Activated CD8-positive, alpha-beta memory T cell treated with anti-CD3 and anti-CD28 coated beads, Interleukin-2, amount 50 U/mL, for 48 hours (primary cell): Measurements from ENCODE around the gene CREG1.
"Not testable (repeated sequence)": the region's sequence is repeated elsewhere in the genome, so short reads cannot be mapped to it uniquely, and the experiment has no call there.

Experiments
- DNase-seq: peaks from one replicate; pipeline ENCODE4 v3.0.0-alpha.2; 2020

The CREG1 gene

GRCh38 chr1:167563579-167564246 lies 10.2 kb upstream of the CREG1 start:
- DNase-seq: no peak

DNA sequence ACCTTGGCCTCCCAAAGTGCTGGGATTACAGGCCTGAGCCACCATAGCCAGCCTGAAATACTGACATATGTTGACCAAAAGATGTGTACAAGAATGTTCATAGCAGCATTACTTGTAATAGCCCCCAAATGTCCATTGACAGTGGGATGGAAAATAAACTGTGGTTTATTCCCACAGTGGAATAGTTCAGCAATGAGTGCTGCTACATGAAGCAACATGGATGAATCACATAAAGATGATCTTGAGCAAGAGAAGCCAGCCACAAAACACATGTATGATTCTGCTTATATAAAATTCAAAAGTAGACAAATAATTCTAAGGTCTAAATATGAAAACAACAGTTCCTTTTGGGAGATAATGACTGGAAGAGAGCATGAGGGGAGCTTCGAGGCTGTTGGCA lies 9.1 kb upstream of the CREG1 start:
- DNase-seq: no peak

- no peak for DNase-seq
Measured at GRCh38 chr1:167561753-167562152, 8.2 kb upstream of the CREG1 start.

- DNase-seq: peak; percentile 78
Measured at GRCh38 chr1:167555971-167556714, 2.6 kb upstream of the CREG1 start.

DNA sequence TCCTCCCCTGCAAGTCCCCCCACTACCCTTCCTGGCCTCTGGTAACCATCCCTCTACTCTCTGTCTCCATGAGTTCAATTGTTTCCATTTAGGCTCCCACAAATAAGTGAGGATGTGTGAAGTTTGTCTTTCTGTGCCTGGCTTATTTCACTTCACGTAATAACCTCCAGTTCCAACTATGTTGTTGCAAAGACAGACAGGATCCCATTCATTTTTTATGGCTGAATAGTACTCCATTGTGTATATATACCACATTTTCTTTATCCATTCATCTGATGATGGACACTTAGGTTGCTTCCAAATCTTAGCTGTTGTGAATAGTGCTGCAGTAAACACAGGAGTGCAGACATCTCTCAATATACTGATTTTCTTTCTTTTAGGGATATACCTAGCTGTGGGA lies 1.5 kb upstream of the CREG1 start:
- not testable (repeated sequence) for DNase-seq

GRCh38 chr1:167554028-167554779 lies 642 bp upstream of the CREG1 start:
- no peak for DNase-seq

DNA sequence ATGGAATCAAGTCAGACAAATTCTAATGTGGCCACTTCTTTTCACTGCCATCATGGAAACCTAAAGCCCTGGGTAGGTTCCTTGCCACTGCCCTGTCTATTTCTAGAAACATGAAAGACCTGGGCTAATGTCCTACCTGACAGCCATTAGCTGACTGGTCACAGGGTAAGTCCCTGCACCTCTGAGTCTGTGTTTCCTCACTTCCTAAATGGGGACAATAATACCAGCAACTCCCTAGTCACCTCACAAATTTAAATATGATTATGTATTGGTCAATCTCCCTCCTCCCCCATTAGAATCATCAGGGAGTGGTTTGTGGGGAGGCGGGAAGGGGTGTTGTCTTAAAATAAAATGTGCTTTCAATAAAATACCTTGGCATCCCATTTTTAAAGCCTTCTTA lies 2.2 kb downstream of the CREG1 start:
- no peak for DNase-seq

DNA sequence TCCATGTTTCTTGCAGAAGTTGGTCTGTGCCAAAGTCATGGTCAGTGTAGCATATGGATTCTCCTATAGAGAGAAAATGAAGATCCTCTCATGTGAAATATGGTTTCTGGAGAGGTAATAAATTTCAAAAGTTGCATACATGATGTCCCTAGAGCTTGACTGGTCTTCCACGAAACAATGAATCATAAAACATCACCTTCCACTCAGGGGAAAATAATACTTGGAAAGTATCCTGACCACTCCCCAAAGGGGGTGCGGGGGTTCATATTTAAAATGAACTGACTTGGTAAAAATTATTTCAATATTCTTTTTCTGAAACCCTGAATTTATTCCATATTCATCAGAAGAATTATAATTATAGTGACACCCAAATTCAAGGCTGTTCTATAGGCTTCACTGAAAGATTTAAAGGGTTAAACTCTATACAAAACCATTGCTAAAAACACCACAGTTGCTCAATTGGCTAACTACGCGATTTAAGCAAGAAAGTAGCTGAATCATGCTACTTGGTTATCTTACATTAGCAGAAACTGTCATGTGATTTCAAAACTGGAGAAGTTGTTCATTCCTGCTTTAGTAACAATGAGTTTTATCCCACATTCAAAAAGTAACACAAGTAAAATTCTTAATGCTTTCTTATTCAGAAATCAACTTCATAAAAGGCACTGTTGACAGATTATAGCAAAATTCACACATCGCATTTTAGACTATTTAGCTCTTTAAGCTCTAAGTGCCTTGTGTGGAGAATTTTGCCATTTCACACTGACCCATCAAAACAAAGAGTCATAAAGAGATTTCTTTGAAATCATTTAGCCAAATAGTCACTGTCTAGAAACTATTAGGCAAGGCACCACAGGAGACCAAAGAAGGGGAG lies 5.3 kb downstream of the CREG1 start:
- DNase-seq: no peak

GRCh38 chr1:167546935-167547334 lies 6.6 kb downstream of the CREG1 start:
- no peak for DNase-seq

DNA sequence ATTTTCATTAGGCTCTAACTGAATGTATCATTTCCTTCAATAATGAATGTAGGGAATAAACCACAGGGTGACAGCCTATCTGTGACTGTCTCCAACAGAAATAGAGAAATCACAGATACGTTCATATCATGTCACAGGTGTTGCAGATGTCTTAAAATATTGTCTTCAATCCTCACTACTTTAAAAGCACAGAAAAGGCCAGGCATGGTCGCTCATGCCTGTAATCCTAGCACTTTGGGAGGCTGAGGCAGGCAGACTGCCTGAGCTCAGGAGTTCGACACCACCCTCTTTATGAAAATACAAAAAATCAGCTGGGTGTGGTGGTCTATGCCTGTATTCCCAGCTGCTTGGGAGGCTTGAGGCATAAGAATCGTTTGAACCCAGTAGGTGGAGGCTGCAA lies 8.2 kb downstream of the CREG1 start:
- DNase-seq: no peak

DNA sequence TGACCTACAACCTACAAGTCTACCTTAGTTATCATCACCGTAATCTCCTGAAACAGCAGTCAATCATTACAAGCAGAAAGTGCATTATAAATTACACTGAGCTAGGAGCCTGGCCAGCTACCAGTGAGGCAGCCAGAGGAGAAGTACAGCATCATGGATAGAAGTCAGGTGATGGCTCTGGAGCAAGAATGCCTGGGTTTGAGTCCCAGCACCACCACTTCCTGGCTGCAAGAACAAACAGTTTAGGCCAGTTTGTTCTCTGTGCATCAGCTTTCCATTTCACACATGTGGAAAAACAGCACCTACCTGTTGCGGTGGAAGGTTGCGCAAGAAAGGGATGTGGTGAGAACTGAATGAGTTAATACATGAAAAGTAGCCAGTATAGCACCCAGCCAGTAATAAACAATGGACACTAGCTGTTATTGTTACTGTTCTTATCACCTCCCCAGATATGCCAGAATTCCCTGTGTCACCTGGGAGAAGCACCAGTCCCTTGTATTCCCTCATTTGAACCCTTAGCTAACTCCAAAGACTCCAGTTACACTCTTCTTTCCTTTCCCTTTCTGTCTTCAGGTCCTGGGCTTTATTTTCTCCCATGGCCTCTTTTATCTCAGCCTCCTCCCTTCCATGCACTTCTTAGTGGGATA lies 9.0 kb downstream of the CREG1 start:
- DNase-seq: no peak

GRCh38 chr1:167543199-167543990 lies 10.2 kb downstream of the CREG1 start:
- DNase-seq: no peak

GRCh38 chr1:167542109-167543032 lies 11.2 kb downstream of the CREG1 start:
- DNase-seq: no peak

DNA sequence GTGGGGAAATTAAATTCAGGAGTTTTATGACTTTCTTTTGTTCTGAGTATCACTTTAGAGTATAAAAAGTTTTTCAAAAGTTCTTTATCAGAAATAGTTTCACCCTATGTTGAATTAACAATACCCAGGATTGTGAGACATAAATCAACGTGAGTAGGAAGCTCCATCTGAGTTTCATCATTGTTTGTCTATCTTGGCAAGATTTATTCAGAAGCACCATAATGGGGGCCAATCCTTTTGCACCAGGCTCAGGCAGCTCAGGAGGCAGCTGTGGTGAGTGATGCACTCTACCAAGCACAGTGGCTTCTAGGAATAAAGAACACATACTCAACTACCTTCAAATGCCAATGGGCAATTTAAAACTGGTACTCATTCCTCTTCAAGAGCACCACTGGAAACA lies 12.0 kb downstream of the CREG1 start:
- no peak for DNase-seq

DNA sequence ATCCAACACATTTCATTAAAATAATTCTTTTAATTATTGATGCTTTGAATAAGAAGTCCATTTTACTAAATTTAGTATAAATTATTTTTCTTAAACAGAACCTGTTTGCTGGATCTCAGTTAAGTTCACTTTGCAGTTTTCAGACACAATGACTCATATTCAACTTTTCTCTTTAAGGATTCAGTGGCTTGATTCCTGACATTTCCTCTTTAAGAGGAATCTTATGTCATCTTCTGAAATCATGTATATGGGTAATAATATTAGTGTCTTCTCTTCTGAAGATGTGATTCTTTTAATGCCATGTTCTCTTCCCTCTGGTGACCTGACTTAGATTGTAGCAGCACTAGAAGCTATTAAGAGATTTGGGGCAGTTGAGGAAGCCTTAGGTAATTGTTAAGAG lies 12.6 kb downstream of the CREG1 start:
- no peak for DNase-seq

DNA sequence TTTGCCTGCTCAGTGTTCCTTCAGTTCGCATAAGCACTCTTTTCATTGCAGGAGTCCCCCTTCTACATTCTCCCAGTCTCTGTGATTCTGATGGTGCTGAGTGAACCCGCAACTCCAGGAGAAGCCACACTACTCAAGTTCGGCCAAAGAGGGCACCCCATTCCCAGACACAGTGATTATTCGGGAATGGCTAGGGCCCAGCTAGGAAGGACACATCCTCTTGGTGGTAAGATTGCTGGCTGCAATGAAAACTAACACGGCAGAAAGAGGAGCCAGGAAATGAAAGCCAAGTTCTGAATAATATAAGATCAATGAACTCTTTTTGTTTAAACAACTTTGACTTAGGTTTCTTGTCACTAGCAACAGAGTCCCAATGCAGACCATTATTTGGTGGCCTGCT lies 14.9 kb downstream of the CREG1 start:
- DNase-seq: no peak

DNA sequence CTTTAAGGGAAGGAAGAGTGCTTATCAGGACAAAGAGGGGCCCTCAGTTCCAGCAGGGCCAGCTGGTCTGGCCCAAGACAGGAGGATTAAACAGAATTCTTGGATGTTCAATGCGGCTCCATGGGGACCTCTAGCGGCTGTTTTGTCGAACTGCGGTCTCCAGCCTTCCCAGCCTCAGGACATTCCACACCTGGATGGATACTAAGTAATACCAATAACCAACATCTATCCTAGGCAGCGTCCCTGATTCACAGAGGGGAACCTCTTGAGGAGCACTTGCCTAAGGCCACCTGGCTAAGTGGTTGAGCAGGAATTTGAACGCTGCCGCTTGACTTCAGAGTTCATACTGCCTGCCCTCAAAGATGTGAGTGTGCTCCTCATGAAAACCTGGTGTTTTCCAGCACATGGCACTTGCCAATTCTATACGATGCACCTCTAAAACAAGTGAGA lies 19.7 kb downstream of the CREG1 start:
- peak; percentile 84 for DNase-seq

- no peak for DNase-seq
Measured at GRCh38 chr1:167532964-167533824, 20.4 kb downstream of the CREG1 start.

GRCh38 chr1:167532375-167532774 lies 21.2 kb downstream of the CREG1 start:
- no peak for DNase-seq
